Endothelial cell of umbilical vein (primary cell): ENCODE data around the gene IGSF9. TPM values are rescaled to one million over a fixed set of nuclear protein-coding genes. Genes with fewer than 3 reads are reported as not detected.

Experiments
- BruUV-seq: library from RNA; stranded (reverse); fragments of 400-500 nt; replicated peaks from 2 replicates; lab custom pipeline; 2021; lab: Mats Ljungman, UMichigan
- CTCF ChIA-PET: fragments of 300-600, 350-600 bp; sonication (Branson Sonifier 250); formaldehyde crosslinking; loops from one replicate; lab custom pipeline; 2021; ENCODE audit warnings: antibody characterized with exemption, inconsistent platforms; lab: Charles Lee
- POLR2A ChIA-PET: fragments of 300-600, 350-600 bp; sonication (Branson Sonifier 250); formaldehyde crosslinking; loops from one replicate; lab custom pipeline; 2021; ENCODE audit warnings: antibody characterized with exemption, inconsistent platforms; lab: Charles Lee
- DNase-seq: peaks from one replicate; pipeline ENCODE4 v3.0.0-alpha.2; 2011; ENCODE audit warnings: low read depth, low spot score
- FAIRE-seq: peaks from 2 replicates; lab custom pipeline; 2011; peaks lifted over from hg19 to GRCh38; lab: Jason Lieb, UNC
- H2AFZ ChIP-seq: 2 replicates; pipeline ENCODE4 v1.6.0; 2012; ENCODE audit warnings: low read depth, low read length, control low read depth, inconsistent platforms
- H3K27ac ChIP-seq: 2 replicates; pipeline ENCODE4 v1.5.1; 2011; ENCODE audit warnings: low read depth, mild to moderate bottlenecking, control low read depth, low read length, moderate library complexity; ENCODE audit not compliant: insufficient read depth
- H3K27me3 ChIP-seq, 2 experiments: 2 replicates each; pipeline versions ENCODE4 v1.6.0 to v1.6.1; 2011; ENCODE audit warnings: low read length in 2 of 2, mixed read lengths in 1 of 2; ENCODE audit not compliant: control insufficient read depth in 2 of 2, insufficient read depth in 2 of 2
- H3K36me3 ChIP-seq, 2 experiments: 2 replicates in 1 of 2; 3 replicates in 1 of 2; pipeline ENCODE4 v1.5.1; 2011; ENCODE audit warnings: low read length in 2 of 2, mild to moderate bottlenecking in 1 of 2, moderate library complexity in 1 of 2; ENCODE audit not compliant: control insufficient read depth in 2 of 2, insufficient read depth in 2 of 2; ENCODE audit errors: extremely low read depth in 1 of 2
- H3K4me1 ChIP-seq: 3 replicates; pipeline ENCODE4 v1.5.1; 2011; ENCODE audit warnings: mild to moderate bottlenecking, low read length; ENCODE audit not compliant: control insufficient read depth, insufficient read depth; ENCODE audit errors: extremely low read depth
- H3K4me2 ChIP-seq: 2 replicates; pipeline ENCODE4 v1.6.1; 2011; ENCODE audit warnings: low read length, control low read depth, mixed read lengths; ENCODE audit not compliant: insufficient read depth
- H3K4me3 ChIP-seq, 3 experiments: fragments of 200-600 bp in 1 of 3; sonication (generic), shearing (Covaris generic) in 1 of 3; replicated peaks in 1 of 3; 2 replicates each; pipeline ENCODE4 v1.5.1; 2011 to 2016; ENCODE audit warnings: control low read depth in 3 of 3, low read length in 3 of 3, mild to moderate bottlenecking in 2 of 3, inconsistent platforms in 1 of 3, low read depth in 1 of 3, moderate library complexity in 1 of 3; ENCODE audit not compliant: insufficient read depth in 1 of 3
- H3K79me2 ChIP-seq: 2 replicates; pipeline ENCODE4 v1.6.0; 2012; ENCODE audit warnings: low read length, inconsistent platforms; ENCODE audit not compliant: control insufficient read depth, insufficient read depth
- H3K9ac ChIP-seq: replicated peaks from 2 replicates; pipeline ENCODE3; 2011; ENCODE audit warnings: low read length, control low read depth; ENCODE audit not compliant: insufficient read depth; ENCODE audit errors: extremely low read depth
- H3K9me1 ChIP-seq: replicated peaks from 3 replicates; pipeline ENCODE4 v1.6.0; 2011; ENCODE audit warnings: mild to moderate bottlenecking, low read length; ENCODE audit not compliant: control insufficient read depth, insufficient read depth; ENCODE audit errors: extremely low read depth
- H3K9me3 ChIP-seq: replicated peaks from 2 replicates; pipeline ENCODE4 v1.5.1; 2012; ENCODE audit warnings: low read length, inconsistent platforms; ENCODE audit not compliant: control insufficient read depth, insufficient read depth
- H4K20me1 ChIP-seq: replicated peaks from 2 replicates; pipeline ENCODE3; 2011; ENCODE audit warnings: mild to moderate bottlenecking, low read length; ENCODE audit not compliant: control insufficient read depth, insufficient read depth; ENCODE audit errors: extremely low read depth
- FOS ChIP-seq: IDR thresholded peaks from 2 replicates; pipeline ENCODE4 v1.6.1; 2011; ENCODE audit warnings: mild to moderate bottlenecking, low read length, moderate library complexity, borderline replicate concordance; ENCODE audit not compliant: insufficient read depth
- GATA2 ChIP-seq: IDR thresholded peaks from 2 replicates; pipeline ENCODE4 v1.7.0; 2011; ENCODE audit warnings: low read depth, mild to moderate bottlenecking, moderate library complexity, mixed read lengths, low read length; ENCODE audit not compliant: insufficient read length, insufficient read depth
- MYC ChIP-seq: IDR thresholded peaks from one replicate; pipeline ENCODE4 v1.6.1; 2011; ENCODE audit warnings: mild to moderate bottlenecking, low read depth, low read length
- POLR2A ChIP-seq: IDR thresholded peaks from 2 replicates; pipeline ENCODE4 v1.6.1; 2012; ENCODE audit warnings: low read depth, mild to moderate bottlenecking, control low read depth, low read length
- POLR2AphosphoS5 ChIP-seq: IDR thresholded peaks from 2 replicates; pipeline ENCODE4 v1.6.1; 2012; ENCODE audit warnings: low read depth, mild to moderate bottlenecking, control low read depth, low read length, moderate library complexity; ENCODE audit not compliant: insufficient read depth
- dilution Hi-C: fragments of 300-500 bp; cut with MboI; formaldehyde crosslinking; loops from one replicate; pipeline ENCODE4 v1.15.0; 2019; ENCODE audit warnings: low sequenced_read_pairs; ENCODE audit not compliant: extremely low pct_ligation_motif_present
- intact Hi-C: fragments of 100-400 bp; cut with micrococcal nuclease; formaldehyde crosslinking; loops from one replicate; pipeline ENCODE4 v1.10.0; 2022
- polyA plus RNA-seq, 4 experiments: library from polyadenylated mRNA; depleted of rRNA in 3 of 4; stranded (reverse) in 3 of 4; unstranded in 1 of 4; fragments of >200 nt; gene quantifications; 2 replicates each; pipeline versions ENCODE4 v1.2.1 to v1.2.3, GENCODE V29; 2011 to 2012; ENCODE audit warnings: missing spikeins in 1 of 4
- total RNA-seq: library from RNA; stranded (reverse); gene quantifications from 2 replicates; pipeline ENCODE4 v1.2.3, GENCODE V29; 2021

Gene IGSF9
- total and polyA plus RNA-seq, 2 donors (not counting 3 experiments of a cell fraction or from before 2014, with no cell fraction given), result 0.15 TPM

DNA sequence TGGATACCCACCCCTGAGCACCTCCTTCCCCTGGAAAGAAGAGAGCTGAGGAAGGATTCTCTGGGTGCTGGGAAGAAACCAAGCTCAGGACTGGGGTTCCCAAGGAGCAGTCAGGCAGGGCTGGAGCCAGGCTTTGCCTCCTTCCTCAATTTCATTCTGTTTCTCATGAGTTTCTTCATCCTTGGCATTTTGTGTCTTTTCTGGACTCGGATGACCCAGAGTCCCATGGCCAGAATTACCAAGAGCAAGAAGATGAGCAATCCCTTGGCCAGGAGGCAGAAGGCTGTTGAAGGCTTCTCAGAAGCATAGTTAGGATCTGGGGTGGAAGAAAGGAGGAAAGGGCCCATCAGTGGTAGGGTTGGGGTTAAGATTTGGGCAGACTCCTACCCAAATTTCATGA lies 6.1 kb upstream of the IGSF9 start:
- H3K27me3 ChIP-seq, result peaks cover 30 to 31% of the 10 kb centered on the region in 2 experiments
- ChIA-PET POLR2A (no interaction called here), CTCF (no interaction called here)
- no peak overlapping the region for H3K9ac ChIP-seq
- no peaks in the 10 kb centered on the region for H3K36me3 ChIP-seq
- H3K27ac ChIP-seq, result no peak overlapping the region
- no peaks in the 10 kb centered on the region for H4K20me1 ChIP-seq
- no peaks in the 10 kb centered on the region for H3K9me1 ChIP-seq
- intact Hi-C loops, result no loop called here
- no peak for FAIRE-seq
- H3K4me2 ChIP-seq, result no peak overlapping the region
- dilution Hi-C loops, result no loop called here
- TF ChIP-seq POLR2AphosphoS5 (no peak), POLR2A (no peak)
- BruUV-seq, result no TSS peak
- DNase-seq, result no peak
- H3K4me1 ChIP-seq, result no peaks in the 10 kb centered on the region
- no peaks in the 10 kb centered on the region for H3K79me2 ChIP-seq
- H3K4me3 ChIP-seq, result no peak overlapping the region
- H2AFZ ChIP-seq, result no peak overlapping the region
- H3K9me3 ChIP-seq, result no peaks in the 10 kb centered on the region

GRCh38 chr1:159951016-159951415 lies 5.6 kb upstream of the IGSF9 start:
- H3K4me3 ChIP-seq, result no peak overlapping the region
- no peak overlapping the region for H3K27ac ChIP-seq
- H4K20me1 ChIP-seq, result no peaks in the 10 kb centered on the region
- POLR2A ChIA-PET, result no interaction called here
- CTCF ChIA-PET, result interaction anchor here (1.6 kb wide), 1 partner anchor 152 kb away, joined by 4 read pairs; no protein-coding TSS in a partner anchor
- no peaks in the 10 kb centered on the region for H3K36me3 ChIP-seq
- no peak for TF ChIP-seq GATA2
- TF ChIP-seq FOS, result no peak
- no peak for TF ChIP-seq MYC
- no peaks in the 10 kb centered on the region for H3K9me3 ChIP-seq
- H3K79me2 ChIP-seq, result no peaks in the 10 kb centered on the region
- H3K9ac ChIP-seq, result no peak overlapping the region
- no peak for FAIRE-seq
- BruUV-seq, result no TSS peak
- H2AFZ ChIP-seq, result no peak overlapping the region
- DNase-seq, result no peak
- H3K4me2 ChIP-seq, result no peak overlapping the region
- H3K27me3 ChIP-seq, result peaks cover 35 to 36% of the 10 kb centered on the region in 2 experiments
- no peaks in the 10 kb centered on the region for H3K9me1 ChIP-seq
- H3K4me1 ChIP-seq, result no peaks in the 10 kb centered on the region
- dilution Hi-C loops, result no loop called here
- intact Hi-C loops, result no loop called here
